SH-SY5Y (cell line): ENCODE results near the gene IGF2BP2.

Source experiments
- GATA2 ChIP-seq: IDR thresholded peaks from 2 replicates; pipeline ENCODE4 v1.6.1; 2011; ENCODE audit warnings: mild to moderate bottlenecking, low read depth, low read length
- GATA3 ChIP-seq: IDR thresholded peaks from 2 replicates; pipeline ENCODE4 v1.6.1; 2011; ENCODE audit warnings: low read depth, mild to moderate bottlenecking, low read length, moderate library complexity

DNA sequence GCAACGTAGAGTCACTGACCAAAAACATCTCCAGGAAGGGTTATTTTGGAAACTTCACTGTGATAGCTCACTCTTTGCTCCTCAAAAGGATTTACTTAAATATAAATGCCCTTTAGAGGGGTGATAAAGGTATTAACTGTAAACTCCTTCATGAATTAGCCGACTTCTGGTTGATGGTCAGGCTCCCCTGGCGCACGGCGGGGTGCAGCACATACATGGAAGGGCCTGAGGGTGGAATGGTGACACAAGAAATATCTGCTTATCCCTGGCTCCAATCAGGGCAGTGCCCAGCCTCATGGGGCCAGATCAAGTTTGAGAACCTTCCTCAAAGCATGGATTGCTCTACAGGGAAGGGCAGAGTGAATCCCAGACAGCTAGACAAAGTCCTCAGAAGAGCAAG is 116.5 kb downstream of the IGF2BP2 start:
- TF ChIP-seq GATA2 (no peak), GATA3 (no peak)
